Muscle of arm (tissue), 12 donors: ENCODE results near the gene FN3KRP. TPM values are rescaled to one million over a fixed set of nuclear protein-coding genes. Genes with fewer than 3 reads are reported as not detected.

Experiments
- DNase-seq: peaks from one replicate; pipeline ENCODE4 v3.0.0-alpha.2; 2013
- polyA plus RNA-seq, 12 donors: library from polyadenylated mRNA; unstranded; fragments of 120-200 nt; gene quantifications; one replicate each; pipeline ENCODE4 v1.2.1, GENCODE V29; 2013; ENCODE audit not compliant: insufficient read length in 12 of 12

The FN3KRP gene
- polyA plus RNA-seq, 12 donors = 19.6 to 38.5 (median 32.7) TPM; not detected in 1

DNA sequence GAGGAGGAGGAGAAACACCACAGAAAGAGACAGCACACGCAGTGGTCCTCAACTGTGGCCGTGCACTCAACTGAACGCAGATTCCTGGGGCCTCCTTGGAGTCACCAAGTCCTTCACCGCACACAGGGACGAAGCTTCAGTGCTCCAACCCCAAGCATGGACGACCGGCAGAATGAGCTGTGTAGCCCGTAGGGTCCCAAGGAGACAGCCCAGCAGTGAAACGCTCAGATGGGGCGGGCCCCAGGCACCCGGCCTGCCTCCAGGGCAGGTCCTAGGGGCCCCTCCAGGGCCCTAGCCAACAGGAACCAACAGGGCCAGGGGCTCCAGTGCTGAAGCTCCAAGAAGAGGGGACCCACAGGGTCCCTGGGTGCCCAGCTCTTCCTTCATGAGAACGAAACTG, 31.2 kb upstream of the FN3KRP start:
- DNase-seq = no peak

DNA sequence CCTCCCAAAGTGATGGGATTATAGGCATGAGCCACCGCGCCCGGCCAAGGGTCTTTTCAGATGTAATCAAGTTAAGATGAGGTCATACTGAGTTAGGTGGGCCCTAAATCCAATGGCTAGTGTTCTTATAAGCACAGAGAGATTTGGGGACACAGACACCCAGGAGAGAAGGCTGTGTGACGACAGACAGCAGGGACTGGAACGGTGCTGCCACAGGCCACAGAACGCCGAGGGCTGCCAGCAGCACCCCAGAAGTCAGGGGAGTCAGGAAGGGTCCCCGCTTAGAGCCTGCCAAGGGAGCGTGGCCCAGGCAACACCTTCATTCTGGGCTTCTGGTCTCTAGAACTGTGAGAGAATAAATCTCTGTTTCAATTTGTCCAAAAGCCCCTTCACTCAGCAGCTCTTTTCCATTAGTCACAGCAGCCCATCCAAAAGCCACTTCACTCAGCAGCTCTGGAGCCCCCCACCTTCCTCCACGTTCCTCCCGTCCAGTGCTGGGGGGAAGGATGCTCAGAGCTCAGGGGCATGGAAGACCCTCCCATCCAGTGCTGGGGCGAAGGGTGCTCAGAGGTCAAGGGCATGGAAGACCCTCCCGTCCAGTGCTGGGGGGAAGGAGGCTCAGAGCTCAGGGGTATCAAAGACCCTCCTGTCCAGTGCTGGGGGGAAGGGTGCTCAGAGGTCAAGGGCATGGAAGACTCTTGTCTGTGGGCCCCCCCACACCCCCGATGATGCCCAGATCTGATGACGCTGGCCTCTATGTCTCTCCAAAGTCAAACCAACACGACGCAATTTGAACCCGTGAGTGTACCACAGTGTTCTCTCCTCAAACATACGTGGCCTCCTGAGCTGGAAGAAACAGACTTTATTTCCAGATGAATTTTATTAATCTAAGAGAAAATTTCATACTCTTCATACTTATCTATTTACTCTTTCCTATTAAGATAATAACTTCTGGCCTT, 29.9 kb upstream of the FN3KRP start:
- no peak for DNase-seq

DNA sequence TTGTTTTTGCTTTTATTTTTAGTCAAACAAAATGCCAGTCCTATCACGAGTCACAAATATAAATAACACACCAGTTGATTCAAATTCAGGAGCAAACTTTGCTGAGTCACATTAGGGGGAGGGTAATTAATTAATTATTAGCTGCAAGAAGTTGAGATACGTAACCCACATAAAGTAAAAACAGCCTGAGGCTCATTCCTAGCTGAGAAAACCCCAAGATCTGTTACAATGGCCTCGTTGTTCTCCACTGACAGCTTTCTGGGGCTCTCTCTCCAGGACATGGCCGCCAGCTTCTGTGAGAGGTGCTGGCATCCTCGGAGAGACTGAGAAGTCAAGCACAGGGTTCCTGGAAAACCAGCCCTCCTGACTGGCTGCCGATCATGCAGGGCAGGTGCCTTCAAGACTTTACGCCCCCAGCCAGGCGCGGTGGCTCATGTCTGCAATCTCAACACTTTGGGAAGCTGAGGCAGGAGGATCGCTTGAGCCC, 29.1 kb upstream of the FN3KRP start:
- DNase-seq = no peak

DNA sequence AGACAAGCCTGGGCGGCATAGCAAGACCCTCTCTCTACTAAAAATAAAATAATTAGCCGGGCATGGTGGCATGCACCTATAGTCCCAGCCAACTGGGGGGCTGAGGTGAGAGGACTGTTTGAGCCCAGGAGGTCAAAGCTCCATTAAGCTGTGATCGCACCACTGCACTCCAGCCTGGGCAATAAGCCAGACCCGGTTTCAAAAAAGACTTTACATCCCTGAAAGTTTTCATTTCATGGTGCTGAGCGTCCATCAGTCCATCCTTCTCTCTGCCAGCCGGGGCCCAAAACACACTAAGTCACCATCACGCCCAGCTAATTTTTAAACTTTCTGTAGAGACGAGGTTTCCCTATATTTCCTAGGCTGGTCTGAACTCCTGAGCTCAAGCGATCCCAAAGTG, 28.6 kb upstream of the FN3KRP start:
- DNase-seq = no peak

DNA sequence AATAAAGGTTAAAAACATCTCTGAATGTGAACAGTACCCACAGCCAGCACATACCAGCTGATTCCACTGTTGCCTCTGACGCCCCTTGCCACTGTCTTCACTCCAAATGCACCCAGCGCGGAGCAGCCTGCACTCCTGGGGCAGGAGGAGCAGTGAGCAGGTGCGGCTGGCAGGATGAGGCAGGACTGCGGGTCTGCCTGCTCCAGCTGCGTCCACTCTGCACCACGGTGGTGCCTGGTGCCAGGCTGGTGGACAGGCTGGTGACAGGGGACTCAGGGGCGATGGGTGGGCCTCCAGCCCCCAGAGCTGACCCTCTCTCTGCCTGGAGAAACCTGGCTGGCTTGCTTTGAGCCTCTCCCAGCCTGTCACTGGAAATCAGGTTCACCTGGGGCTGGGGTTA, 27.4 kb upstream of the FN3KRP start:
- DNase-seq = no peak

DNA sequence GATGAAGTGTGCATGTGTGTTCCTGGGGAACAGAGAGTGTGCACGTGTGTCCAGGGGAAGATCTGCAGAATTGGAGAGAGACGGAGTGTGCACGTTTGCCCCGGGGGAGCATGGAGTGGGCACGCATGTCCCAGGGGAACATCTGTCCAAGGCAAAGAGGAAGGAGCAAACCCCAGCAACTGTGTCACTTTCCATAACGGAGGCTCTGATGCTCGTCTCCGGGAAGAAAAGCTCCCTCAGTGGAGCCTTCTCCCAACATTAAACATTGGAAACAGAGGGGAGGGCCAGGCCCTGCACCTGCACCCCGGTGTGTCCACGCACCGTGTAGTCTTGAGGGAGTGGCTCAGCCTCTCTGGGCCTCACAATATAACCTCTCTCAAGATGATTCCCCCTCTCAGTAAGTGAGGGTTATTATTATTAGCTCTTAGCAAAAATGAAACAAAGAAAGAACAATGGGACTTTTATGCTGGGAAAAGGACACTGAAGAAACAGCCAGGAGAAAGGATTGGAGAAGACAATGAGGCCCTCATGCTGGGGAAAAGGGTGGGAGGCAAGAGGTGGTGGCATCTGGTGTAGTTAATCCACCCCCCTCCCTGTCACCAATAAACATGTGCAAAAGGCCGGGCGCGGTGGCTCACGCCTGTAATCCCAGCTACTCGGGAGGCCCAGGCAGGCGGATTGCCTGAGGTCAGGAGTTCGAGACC, 25.6 kb upstream of the FN3KRP start:
- DNase-seq = no peak

DNA sequence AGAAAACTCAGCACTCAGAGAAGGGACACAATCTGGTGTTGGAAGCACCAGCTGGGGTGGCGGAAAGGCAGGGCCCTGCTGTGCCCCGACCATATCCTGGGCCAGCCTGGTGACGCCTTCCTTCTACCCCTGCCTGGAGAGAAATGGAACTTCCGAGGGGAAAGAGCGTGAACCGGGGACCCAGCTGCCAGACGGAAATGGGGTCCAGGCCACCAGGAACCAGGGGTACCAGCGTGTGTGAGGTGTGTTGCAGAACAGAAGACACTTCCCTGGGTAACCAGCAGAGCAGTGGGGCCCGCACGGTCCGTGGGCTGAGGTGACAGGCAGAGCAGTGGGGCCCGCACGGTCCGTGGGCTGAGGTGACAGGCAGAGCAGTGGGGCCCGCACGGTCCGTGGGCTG, 24.8 kb upstream of the FN3KRP start:
- DNase-seq = no peak

DNA sequence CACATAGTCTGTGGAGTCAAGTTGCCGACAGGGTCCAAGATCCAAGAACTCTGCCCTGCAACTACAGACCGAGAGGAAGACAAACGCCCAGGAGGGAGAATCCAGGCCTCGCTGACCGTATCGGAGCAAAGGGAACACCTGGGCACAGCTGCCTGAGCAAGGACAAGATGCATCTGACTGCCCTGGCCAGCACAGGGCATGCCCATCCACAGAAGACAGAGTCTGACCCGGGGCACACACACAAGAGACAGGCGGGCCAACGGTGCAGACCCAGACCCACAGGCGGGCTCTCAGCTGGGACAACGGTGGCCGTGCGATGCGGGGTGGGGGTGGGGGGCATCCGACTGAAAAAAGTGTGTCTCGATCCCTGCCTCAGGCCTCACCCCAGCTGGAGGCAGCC, 24.2 kb upstream of the FN3KRP start:
- no peak for DNase-seq

DNA sequence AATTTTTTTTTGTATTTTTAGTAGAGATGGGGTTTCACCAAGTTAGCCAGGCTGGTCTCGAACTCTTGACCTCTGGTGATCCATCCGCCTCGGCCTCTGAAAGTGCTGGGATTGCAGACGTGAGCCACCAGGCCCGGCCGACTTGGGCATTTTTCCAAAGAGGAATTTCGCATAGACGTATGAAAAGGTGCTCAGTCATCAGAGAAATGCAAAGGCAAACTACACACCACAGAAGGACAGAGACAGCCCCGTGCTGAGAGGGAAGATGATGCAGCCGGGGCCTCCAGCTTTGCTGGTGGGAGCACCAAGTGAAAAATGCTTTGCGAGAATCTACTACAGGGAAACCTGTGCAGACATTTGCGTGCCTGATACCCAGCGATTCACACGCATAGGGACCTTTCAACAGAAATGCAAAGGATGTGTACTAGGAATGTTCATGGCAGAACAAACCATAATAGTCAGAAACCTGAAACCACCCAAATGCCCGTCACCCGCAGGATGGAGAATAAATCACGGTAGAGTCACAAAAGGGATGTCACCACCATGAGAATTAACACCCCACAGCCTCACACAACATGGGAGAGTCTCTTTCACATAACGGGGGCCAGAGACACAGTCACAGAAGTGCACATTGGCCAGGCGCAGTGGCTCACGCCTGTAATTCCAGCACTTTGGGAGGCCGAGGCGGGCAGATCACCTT, 23.2 kb upstream of the FN3KRP start:
- DNase-seq = no peak

DNA sequence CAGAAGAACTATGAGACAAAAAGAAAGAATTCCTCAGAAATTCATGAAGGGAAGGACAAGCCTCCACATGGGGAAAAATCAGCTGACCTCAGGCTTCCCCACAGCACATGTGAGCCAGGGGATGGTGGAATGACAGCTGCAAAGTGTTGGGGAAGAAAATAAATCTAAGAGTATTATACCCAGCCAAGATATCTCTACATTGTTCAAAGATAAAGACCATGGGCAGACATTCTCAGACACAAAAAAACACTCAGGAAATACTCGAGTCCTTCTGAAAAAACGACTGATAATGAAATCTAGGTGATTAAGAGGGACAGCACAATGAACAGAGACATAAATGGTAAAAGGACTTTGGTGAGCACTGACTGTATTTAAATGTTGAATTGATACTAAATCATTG, 21.9 kb upstream of the FN3KRP start:
- no peak for DNase-seq

DNA sequence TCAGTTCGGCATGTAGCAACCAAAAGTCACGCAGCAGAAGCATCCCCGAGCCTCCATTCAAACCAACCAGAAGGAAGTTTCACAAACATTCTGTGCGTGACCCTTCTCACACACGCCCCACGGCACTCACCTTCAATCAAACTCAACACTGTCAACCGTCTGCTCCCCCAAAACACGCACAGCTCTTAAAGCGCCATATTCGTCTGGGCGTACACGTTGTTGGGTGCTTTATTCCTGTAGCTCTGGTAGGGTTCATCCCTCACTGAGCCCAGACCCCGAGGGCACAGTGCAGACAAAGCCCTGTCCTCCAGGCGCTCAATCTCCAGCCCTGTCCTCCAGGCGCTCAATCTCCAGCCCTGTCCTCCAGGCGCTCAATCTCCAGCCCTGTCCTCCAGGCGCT, 20.2 kb upstream of the FN3KRP start:
- no peak for DNase-seq

DNA sequence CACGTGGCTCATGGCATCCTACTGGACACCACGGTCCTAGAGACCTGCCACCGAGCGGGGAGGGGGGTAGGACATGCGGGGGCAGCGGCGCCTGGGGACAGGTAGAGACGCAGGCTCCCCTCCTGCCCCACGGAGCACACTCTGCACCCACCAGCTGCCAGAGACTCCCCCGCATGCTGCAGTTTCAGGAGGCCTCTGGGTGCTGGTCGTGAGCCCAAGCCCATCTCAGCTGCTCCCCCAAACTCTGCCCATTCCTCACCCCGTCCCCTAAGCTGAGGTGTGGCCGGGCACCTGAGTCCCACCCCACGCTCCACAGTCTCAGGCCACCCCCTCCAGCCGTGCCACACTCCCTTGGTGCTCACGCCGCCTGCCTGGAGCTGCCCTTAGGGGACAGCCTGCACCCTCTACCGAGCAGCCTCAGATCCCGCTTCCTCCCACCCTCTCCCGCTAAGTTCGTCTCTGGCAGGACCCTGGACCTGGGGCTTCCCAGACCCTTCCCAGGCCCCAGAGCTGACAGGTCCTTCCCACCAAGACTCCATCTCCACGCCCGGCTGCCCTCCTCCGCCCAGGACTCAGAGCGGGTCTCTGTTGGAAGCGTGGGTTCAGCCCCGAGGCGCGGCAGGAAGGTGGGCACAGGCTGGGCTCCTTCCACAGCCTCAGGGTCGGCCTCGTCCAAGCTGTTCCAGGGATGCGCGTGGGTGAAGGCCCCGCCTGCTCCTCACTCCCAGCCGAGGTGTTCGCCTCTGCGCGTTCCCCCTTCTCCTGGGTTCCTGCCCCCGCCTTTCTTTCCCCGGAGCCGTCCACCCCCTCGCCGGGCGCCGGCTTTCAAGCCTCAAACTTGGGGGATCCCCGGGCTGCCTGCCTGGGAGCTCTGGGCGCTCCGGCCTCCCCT, 19.3 kb upstream of the FN3KRP start:
- no peak for DNase-seq

DNA sequence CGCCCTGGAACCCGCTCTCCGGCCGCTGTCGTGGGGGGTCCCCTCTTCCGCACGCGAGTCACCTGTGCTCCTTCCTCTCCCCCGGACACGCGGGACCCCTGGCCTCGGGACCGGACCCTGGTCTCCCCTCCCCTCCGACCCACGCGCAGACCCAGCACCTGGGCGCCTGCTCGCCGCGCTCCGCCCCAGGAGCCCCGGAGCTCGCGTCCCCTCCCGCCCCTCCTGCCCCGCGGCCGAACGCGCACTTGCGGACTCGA, 18.8 kb upstream of the FN3KRP start:
- DNase-seq = no peak

DNA sequence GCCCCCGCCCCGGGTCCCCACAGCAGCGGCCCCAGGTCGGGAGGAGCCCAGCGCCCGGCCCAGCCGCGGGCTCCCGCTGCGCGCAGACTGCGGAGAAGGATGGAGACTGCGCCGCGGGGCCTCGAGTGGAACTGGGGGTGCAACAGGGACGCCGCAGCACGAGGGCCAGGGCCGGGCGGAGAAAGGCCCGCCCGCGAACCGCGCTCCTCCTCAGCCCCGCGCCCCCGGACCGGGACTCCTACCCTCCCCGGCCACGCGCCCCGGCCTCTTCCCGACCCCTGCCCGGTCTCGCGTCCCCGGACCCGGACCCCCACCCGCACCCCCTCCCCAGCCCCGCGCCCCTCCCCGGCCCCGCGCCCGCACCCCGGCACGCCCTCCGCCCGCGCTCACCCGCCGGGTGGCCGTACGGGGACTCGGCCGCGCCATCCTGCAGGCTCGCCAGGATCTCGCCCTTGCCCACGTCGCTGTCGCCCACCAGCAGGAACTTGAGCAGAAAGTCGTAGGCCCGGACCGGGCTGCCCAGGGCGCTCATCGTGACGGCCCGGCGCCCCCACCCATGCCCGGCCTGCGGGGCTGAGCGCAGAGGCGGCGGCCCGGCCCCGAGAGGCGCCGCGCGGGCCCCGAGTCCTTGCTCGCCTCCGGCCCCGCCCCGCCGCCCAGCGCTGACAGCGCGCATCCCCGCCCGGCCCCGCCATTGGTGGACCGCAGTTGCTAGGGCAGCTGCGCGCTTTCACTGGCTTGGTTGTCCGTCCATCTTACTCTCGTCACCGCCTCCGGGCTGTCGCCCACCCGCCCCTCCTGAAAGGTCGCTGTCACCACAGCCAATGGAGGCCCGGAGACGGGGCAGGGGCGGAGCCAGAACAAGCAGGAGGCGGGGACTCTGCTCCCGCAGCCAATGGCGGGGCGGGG, 18.2 kb upstream of the FN3KRP start, which contains the start of gene RAB40B:
Gene RAB40B, minus strand, starts transcription at position 634 of the 909 bp plus-strand sequence. Its CDS starts 102 bp downstream, at position 532.
- DNase-seq = peak; percentile 98

DNA sequence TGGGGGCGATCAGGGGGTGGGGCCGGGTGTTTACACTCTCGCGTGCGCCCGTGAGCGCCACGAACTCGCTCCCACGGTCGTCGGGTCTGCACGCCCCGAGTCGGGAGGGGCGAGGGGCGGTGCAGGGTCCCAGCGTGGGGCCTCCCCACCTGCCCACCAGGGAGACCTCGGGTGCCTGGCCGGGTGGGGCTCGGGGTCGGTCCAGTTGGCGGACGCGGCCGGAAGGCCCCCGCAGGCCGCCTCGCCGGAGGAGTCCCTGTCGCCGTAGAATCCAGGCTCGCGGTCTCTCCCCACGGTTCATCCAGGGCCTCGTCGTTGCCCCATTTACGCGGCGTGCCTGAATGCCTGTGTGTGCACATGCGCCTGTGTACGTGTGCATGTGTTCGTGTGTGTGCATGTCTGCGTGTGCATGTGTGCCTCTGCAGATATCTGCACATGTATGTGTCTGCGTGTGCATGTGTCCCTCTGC, 17.5 kb upstream of the FN3KRP start:
- DNase-seq = no peak

DNA sequence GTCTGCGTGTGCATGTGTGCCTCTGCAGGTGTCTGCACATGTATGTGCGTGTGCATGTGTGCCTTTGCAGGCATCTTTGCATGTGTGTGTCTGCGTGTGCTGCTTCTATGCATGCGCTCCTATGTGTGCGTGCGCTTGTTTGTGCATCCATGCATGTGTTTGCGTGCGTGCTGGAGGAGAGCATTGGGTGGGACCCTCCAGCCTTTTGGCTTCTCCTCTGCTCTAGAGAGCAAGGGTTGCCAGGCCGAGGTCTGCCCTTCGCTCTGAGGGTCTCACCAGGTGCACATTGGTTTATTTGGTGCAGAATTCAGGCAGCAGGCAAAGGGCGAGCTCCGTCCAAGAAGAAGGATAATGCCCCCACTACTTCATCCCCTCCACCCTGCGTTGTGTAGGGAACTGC, 17.0 kb upstream of the FN3KRP start:
- DNase-seq = no peak

DNA sequence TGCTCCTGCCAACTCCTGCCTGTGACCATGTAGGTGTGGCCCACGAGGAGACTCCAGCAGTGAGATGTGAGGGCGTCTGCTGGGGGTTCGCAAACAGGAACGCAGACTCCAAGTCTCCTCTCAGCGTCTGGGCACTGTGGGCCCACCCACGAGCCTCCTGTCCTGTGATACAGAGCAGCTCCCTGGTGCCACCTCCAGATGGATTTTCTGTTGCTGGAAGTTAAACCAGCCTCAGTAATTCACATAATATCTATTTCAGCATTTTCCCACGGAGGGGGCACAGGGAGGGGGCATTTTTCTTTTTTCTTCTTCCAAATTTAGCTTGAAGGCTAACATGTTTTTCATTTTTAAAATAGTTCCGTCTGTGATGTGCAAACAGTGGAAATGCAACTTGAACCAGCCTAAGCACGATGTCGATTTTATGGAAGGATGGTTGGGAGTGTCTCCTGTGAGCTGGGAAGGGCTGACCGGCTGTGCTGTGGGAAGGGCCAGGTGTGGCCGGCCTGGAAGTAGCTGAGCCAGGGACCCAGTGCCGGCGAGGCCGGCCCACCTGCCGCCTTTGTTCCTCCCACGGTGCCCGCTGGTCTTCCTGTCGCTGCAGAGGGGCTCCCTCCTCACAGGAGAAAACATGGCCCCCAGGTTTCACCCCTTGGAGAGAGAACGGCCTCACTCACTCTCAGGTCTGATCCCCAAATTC, 14.1 kb upstream of the FN3KRP start:
- no peak for DNase-seq

DNA sequence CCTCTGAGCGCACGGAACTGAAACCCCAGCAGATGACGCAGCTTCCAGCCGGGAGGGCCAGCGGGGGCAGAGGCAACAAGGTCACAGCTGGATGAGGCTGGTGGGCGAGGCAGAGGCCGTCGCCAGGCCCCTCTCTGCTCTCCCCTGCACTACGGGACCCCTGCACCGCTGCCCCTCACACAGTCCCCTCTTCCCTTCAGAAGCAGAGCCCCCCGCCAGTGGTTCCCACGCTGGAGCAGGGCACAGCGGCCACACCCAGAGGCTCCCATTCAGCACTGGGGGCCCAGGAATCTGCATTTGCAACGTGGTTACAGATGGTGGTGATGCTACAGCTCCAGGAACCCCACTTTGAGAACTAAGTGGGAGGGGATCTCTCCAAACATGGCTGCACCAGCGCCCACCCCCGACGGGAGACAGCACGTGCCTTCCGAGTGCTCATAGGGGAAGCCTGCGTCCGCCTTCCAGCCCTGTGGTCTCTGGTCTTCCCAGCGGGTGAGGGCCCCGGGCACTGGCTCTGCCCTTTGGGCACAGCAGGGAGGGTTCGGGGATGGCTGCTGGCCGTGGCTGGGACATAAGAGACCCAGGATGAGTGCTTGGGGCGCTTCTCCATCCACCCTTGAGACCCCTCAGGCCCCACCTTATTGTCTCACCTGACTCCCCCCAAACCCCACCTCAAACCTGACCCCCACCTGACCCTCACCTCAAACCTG, 13.3 kb upstream of the FN3KRP start:
- DNase-seq = no peak
